ENCODE measurements around the gene NLGN2.

NLGN2 gene

GRCh38 chr17:7392696-7393612 is 14.7 kb upstream of the NLGN2 start:
- DNase-seq: no peak

- DNase-seq: peak; percentile 66
Observed at GRCh38 chr17:7393613-7394451, 13.8 kb upstream of the NLGN2 start.

GRCh38 chr17:7394452-7395191 is 13.0 kb upstream of the NLGN2 start, which contains the start of gene PLSCR3:
TSS of gene PLSCR3 (minus strand) at chr17:7394525. CDS start at chr17:7394110, 415 bp downstream.
- DNase-seq: peak; percentile 85

- no peak for DNase-seq
Observed at GRCh38 chr17:7396147-7396546, 11.5 kb upstream of the NLGN2 start.

GRCh38 chr17:7398612-7399011 is 9.0 kb upstream of the NLGN2 start:
- DNase-seq: no peak

- no peak for DNase-seq
Observed at GRCh38 chr17:7403043-7403726, 4.5 kb upstream of the NLGN2 start.

- DNase-seq: no peak
Observed at GRCh38 chr17:7403727-7403976, 4.0 kb upstream of the NLGN2 start.

- peak; percentile 94 for DNase-seq
Observed at GRCh38 chr17:7403977-7404736, 3.5 kb upstream of the NLGN2 start, which contains the start of gene TMEM256. TSS of gene TMEM256 (minus strand) at chr17:7404097. CDS start at chr17:7404084, 13 bp downstream.

GRCh38 chr17:7404737-7405349 is 2.8 kb upstream of the NLGN2 start:
- DNase-seq: peak; percentile 78

- DNase-seq: no peak
Observed at GRCh38 chr17:7405350-7406234, 2.1 kb upstream of the NLGN2 start.

- no peak for DNase-seq
Observed at GRCh38 chr17:7406235-7406825, 1.3 kb upstream of the NLGN2 start.

GRCh38 chr17:7407082-7407481 is 563 bp upstream of the NLGN2 start:
- no peak for DNase-seq

GRCh38 chr17:7408252-7408727 is 645 bp downstream of the NLGN2 start:
- peak; percentile 44 for DNase-seq

- no peak for DNase-seq
Observed at GRCh38 chr17:7408863-7409262, 1.2 kb downstream of the NLGN2 start.

GRCh38 chr17:7409716-7410115 is 2.1 kb downstream of the NLGN2 start:
- DNase-seq: no peak

GRCh38 chr17:7410634-7411426 is 3.2 kb downstream of the NLGN2 start:
- no peak for DNase-seq

- no peak for DNase-seq
Observed at GRCh38 chr17:7411427-7411750, 3.7 kb downstream of the NLGN2 start.

- DNase-seq: no peak
Observed at GRCh38 chr17:7413346-7413985, 5.8 kb downstream of the NLGN2 start.

Measured in activated naive CD4-positive, alpha-beta T cell treated with anti-CD3 and anti-CD28 coated beads, Interleukin-2, amount 50 U/mL, for 16 hours (primary cell).